Common myeloid progenitor, CD34-positive (primary cell): ENCODE measurements around the gene MIOX.

Experiments used
- CTCF ChIA-PET: fragments of 350-600 bp; sonication (Branson Sonifier 250); formaldehyde crosslinking; loops from one replicate; lab custom pipeline; 2021; ENCODE audit warnings: antibody characterized with exemption; lab: Charles Lee
- POLR2A ChIA-PET: fragments of 350-600 bp; sonication (Branson Sonifier 250); formaldehyde crosslinking; loops from one replicate; lab custom pipeline; 2021; ENCODE audit warnings: antibody characterized with exemption; lab: Charles Lee
- DNase-seq, 3 donors: peaks; one replicate each; pipeline versions ENCODE4 v3.0.0 to v3.0.0-alpha.2; 2013
- H3K27ac ChIP-seq, 2 experiments: 1 replicate in 1 of 2; 2 replicates in 1 of 2; pipeline ENCODE4 v1.7.0; 2013; ENCODE audit warnings: inconsistent platforms in 2 of 2, low read length in 2 of 2, mild to moderate bottlenecking in 2 of 2, low read depth in 1 of 2, moderate library complexity in 1 of 2; ENCODE audit not compliant: severe bottlenecking in 2 of 2, insufficient read depth in 1 of 2, poor library complexity in 1 of 2
- H3K27me3 ChIP-seq, 5 experiments: replicated peaks in 2 of 5; 1 replicate in 3 of 5; 2 replicates in 2 of 5; pipeline versions ENCODE4 v1.6.1 to v1.7.0; 2013; ENCODE audit warnings: low read length in 4 of 5, mild to moderate bottlenecking in 2 of 5, moderate library complexity in 2 of 5, inconsistent platforms in 1 of 5; ENCODE audit not compliant: insufficient read depth in 5 of 5, control insufficient read depth in 4 of 5
- H3K36me3 ChIP-seq, 4 experiments: 1 replicate in 2 of 4; 2 replicates in 2 of 4; pipeline versions ENCODE4 v1.6.1 to v1.7.0; 2013; ENCODE audit warnings: low read length in 3 of 4, control low read depth in 1 of 4, mild to moderate bottlenecking in 1 of 4; ENCODE audit not compliant: control insufficient read depth in 4 of 4, insufficient read depth in 4 of 4
- H3K4me1 ChIP-seq, 4 experiments: 1 replicate in 3 of 4; 2 replicates in 1 of 4; pipeline versions ENCODE4 v1.6.1 to v1.7.1; 2013; ENCODE audit warnings: low read length in 3 of 4, mild to moderate bottlenecking in 3 of 4, control low read depth in 1 of 4, inconsistent platforms in 1 of 4, moderate library complexity in 1 of 4; ENCODE audit not compliant: control insufficient read depth in 4 of 4, insufficient read depth in 4 of 4; ENCODE audit errors: control extremely low read depth in 1 of 4
- H3K4me3 ChIP-seq, 7 experiments: 1 replicate in 4 of 7; 2 replicates in 3 of 7; pipeline versions ENCODE4 v1.5.1 to v1.7.0; 2013; ENCODE audit warnings: mild to moderate bottlenecking in 7 of 7, low read length in 6 of 7, moderate library complexity in 6 of 7, inconsistent platforms in 2 of 7, low read depth in 2 of 7, control low read depth in 1 of 7; ENCODE audit not compliant: insufficient read depth in 4 of 7, control insufficient read depth in 1 of 7; ENCODE audit errors: extremely low read depth in 1 of 7
- H3K9me3 ChIP-seq, 5 experiments: 1 replicate in 4 of 5; 2 replicates in 1 of 5; pipeline versions ENCODE4 v1.6.1 to v1.7.1; 2013; ENCODE audit warnings: low read length in 4 of 5, mild to moderate bottlenecking in 2 of 5, inconsistent platforms in 1 of 5, low read depth in 1 of 5, moderate library complexity in 1 of 5; ENCODE audit not compliant: control insufficient read depth in 4 of 5, insufficient read depth in 2 of 5; ENCODE audit errors: control extremely low read depth in 1 of 5
- WGBS: methylation state at CpG from one replicate; pipeline ENCODE4 v1.1.5; 2013; ENCODE audit not compliant: insufficient coverage; 5-methylcytosine and 5-hydroxymethylcytosine counted together

MIOX gene

GRCh38 chr22:50490531-50491308, 4.1 kb downstream of the MIOX start:
- H3K4me1 ChIP-seq, result peaks cover 0 to 12% (median 10%) of the 10 kb centered on the region in 4 experiments
- H3K36me3 ChIP-seq, result no peaks in the 10 kb centered on the region
- no peaks in the 10 kb centered on the region for H3K9me3 ChIP-seq
- H3K27ac ChIP-seq, result no peak overlapping the region
- peak overlapping the region in 2 of 7 experiments; percentile 26 to 51 for H3K4me3 ChIP-seq
- ChIA-PET POLR2A (interaction anchor here (0.6 kb wide), 1 partner anchor 46 kb away, joined by 3 read pairs; no protein-coding TSS in a partner anchor), CTCF (interaction anchor here (0.6 to 2.6 kb wide), 5 partner anchors 10 to 673 kb away, joined by 3 to 9 read pairs (median 4); no protein-coding TSS in a partner anchor)
- H3K27me3 ChIP-seq, result no peaks in the 10 kb centered on the region
- 28% methylated on average over 23 of the region's 27 CpGs for WGBS
- peak; percentile 31 to 69 (median 69) for DNase-seq

GRCh38 chr22:50497093-50497492, 10.4 kb downstream of the MIOX start:
- ChIA-PET POLR2A (no interaction called here), CTCF (interaction anchor here (0.6 to 8.2 kb wide), 16 partner anchors 12 to 366 kb away, joined by 3 to 63 read pairs (median 4); partner anchors contain the start of genes HDAC10, MIOX and SYCE3)
- H3K9me3 ChIP-seq, result no peaks in the 10 kb centered on the region
- no peak overlapping the region for H3K27ac ChIP-seq
- H3K4me3 ChIP-seq, result no peak overlapping the region
- 96% methylated on average over 5 of the region's 6 CpGs for WGBS
- peaks cover 0 to 9% (median 2%) of the 10 kb centered on the region in 4 experiments for H3K4me1 ChIP-seq
- H3K27me3 ChIP-seq, result no peaks in the 10 kb centered on the region
- no peaks in the 10 kb centered on the region for H3K36me3 ChIP-seq
- DNase-seq, result no peak

- Histone ChIP-seq H3K27ac (no peak overlapping the region), H3K27me3 (no peaks in the 10 kb centered on the region), H3K36me3 (peaks cover 0 to 10% (median 7%) of the 10 kb centered on the region in 4 experiments), H3K4me3 (no peak overlapping the region), H3K4me1 (peaks cover 0 to 9% (median 2%) of the 10 kb centered on the region in 4 experiments), H3K9me3 (no peaks in the 10 kb centered on the region)
- POLR2A ChIA-PET, result interaction anchor here (1.0 kb wide), 1 partner anchor 28 kb away, joined by 4 read pairs; no protein-coding TSS in a partner anchor
- CTCF ChIA-PET, result interaction anchor here (0.7 to 8.2 kb wide), 13 partner anchors 9 to 223 kb away, joined by 3 to 63 read pairs (median 4); partner anchors contain the start of genes LMF2, MIOX, SBF1 and SCO2
- 30% methylated on average over 6 of the region's 13 CpGs for WGBS
- peak; percentile 59 to 80 (median 69) for DNase-seq
Measured at GRCh38 chr22:50498322-50498890, 11.7 kb downstream of the MIOX start.

GRCh38 chr22:50500452-50500851, 13.8 kb downstream of the MIOX start:
- CTCF ChIA-PET, result interaction anchor here (0.9 to 8.2 kb wide), 4 partner anchors 11 to 44 kb away, joined by 3 to 63 read pairs (median 9); partner anchors contain the start of gene SCO2
- WGBS, result over 99% methylated on average over 11 of the region's 12 CpGs
- Histone ChIP-seq H3K4me1 (peaks cover 0 to 9% (median 2%) of the 10 kb centered on the region in 4 experiments), H3K27ac (no peak overlapping the region), H3K36me3 (peaks cover 6 to 23% (median 15%) of the 10 kb centered on the region in 4 experiments), H3K4me3 (no peak overlapping the region), H3K9me3 (no peaks in the 10 kb centered on the region), H3K27me3 (no peaks in the 10 kb centered on the region)
- POLR2A ChIA-PET, result no interaction called here
- DNase-seq, result no peak

GRCh38 chr22:50502096-50502495, 15.4 kb downstream of the MIOX start:
- no peaks in the 10 kb centered on the region for H3K9me3 ChIP-seq
- peaks cover 6 to 29% (median 19%) of the 10 kb centered on the region in 4 experiments for H3K36me3 ChIP-seq
- CTCF ChIA-PET, result interaction anchor here (1.0 to 3.1 kb wide), 3 partner anchors 11 to 35 kb away, joined by 3 to 13 read pairs (median 7); no protein-coding TSS in a partner anchor
- no peak overlapping the region for H3K4me3 ChIP-seq
- H3K27ac ChIP-seq, result no peak overlapping the region
- no peak for DNase-seq
- 96% methylated on average over 6 of the region's 6 CpGs for WGBS
- peaks cover 0 to 19% (median 14%) of the 10 kb centered on the region in 4 experiments for H3K4me1 ChIP-seq
- POLR2A ChIA-PET, result no interaction called here
- H3K27me3 ChIP-seq, result no peaks in the 10 kb centered on the region

GRCh38 chr22:50502628-50503474, 16.2 kb downstream of the MIOX start:
- peaks cover 0 to 19% (median 15%) of the 10 kb centered on the region in 4 experiments for H3K4me1 ChIP-seq
- H3K27ac ChIP-seq, result no peak overlapping the region
- 98% methylated on average over 21 of the region's 24 CpGs for WGBS
- no peaks in the 10 kb centered on the region for H3K27me3 ChIP-seq
- H3K36me3 ChIP-seq, result peaks cover 6 to 29% (median 19%) of the 10 kb centered on the region in 4 experiments
- H3K4me3 ChIP-seq, result no peak overlapping the region
- ChIA-PET CTCF (interaction anchor here (0.8 to 3.1 kb wide), 5 partner anchors 12 to 62 kb away, joined by 3 to 13 read pairs (median 3); no protein-coding TSS in a partner anchor), POLR2A (no interaction called here)
- DNase-seq, result no peak
- no peaks in the 10 kb centered on the region for H3K9me3 ChIP-seq
